Lung (tissue), 12 donors: ENCODE data around the gene UGT1A4. TPM values are rescaled to one million over a fixed set of nuclear protein-coding genes. Genes with fewer than 3 reads are reported as not detected.

Experiments
- ATAC-seq: fragments of 200-7000 bp; cut with Tn5 transposase; one replicate; pipeline ENCODE4 v1.9.1; 2020; ENCODE audit warnings: moderate number of reproducible peaks; ENCODE audit not compliant: insufficient read depth, low FRiP score
- DNase-seq, 3 donors: peaks; one replicate each; pipeline ENCODE4 v3.0.0-alpha.2; 2013 to 2017
- H3K27ac ChIP-seq, 2 donors: one replicate each; pipeline ENCODE4 v1.5.1; 2013; ENCODE audit warnings: mild to moderate bottlenecking in 2 of 2, moderate library complexity in 2 of 2, control low read depth in 1 of 2, inconsistent platforms in 1 of 2, low read depth in 1 of 2, low read length in 1 of 2
- H3K27me3 ChIP-seq, 3 donors: one replicate each; pipeline ENCODE4 v1.5.1; 2013; ENCODE audit warnings: low read length in 2 of 3; ENCODE audit not compliant: control insufficient read depth in 3 of 3, insufficient read depth in 3 of 3
- H3K36me3 ChIP-seq, 4 donors: one replicate each; pipeline ENCODE4 v1.5.1; 2013; ENCODE audit warnings: low read length in 4 of 4, mild to moderate bottlenecking in 1 of 4, moderate library complexity in 1 of 4; ENCODE audit not compliant: control insufficient read depth in 4 of 4, insufficient read depth in 4 of 4
- H3K4me1 ChIP-seq, 5 donors: one replicate each; pipeline ENCODE4 v1.5.1; 2013; ENCODE audit warnings: low read length in 5 of 5, mild to moderate bottlenecking in 2 of 5, moderate library complexity in 1 of 5; ENCODE audit not compliant: control insufficient read depth in 5 of 5, insufficient read depth in 5 of 5
- H3K4me3 ChIP-seq: one replicate; pipeline ENCODE4 v1.5.1; 2013; ENCODE audit warnings: mild to moderate bottlenecking, control low read depth, moderate library complexity
- H3K9ac ChIP-seq, 2 donors: one replicate each; pipeline ENCODE4 v1.5.1; 2013; ENCODE audit warnings: low read length in 2 of 2, control low read depth in 1 of 2; ENCODE audit not compliant: insufficient read depth in 1 of 2
- H3K9me3 ChIP-seq, 4 donors: one replicate each; pipeline ENCODE4 v1.5.1; 2013; ENCODE audit warnings: low read length in 3 of 4, mild to moderate bottlenecking in 1 of 4, moderate library complexity in 1 of 4; ENCODE audit not compliant: control insufficient read depth in 4 of 4, insufficient read depth in 3 of 4
- WGBS, 2 donors: extraction: QIAGEN DNeasy Blood & Tissue Kit; methylation state at CpG; one replicate each; pipeline ENCODE4 v1.1.7; 2013; 5-methylcytosine and 5-hydroxymethylcytosine counted together
- polyA plus RNA-seq, 2 donors: library from polyadenylated mRNA; stranded (reverse); fragments of 200-250 nt; gene quantifications; one replicate each; pipeline ENCODE4 v1.2.1, GENCODE V29; 2013
- total RNA-seq, 2 donors: library from RNA; depleted of rRNA in 1 of 2; stranded (reverse); fragments of >200 nt in 1 of 2; gene quantifications; one replicate each; pipeline ENCODE4 v1.2.1, GENCODE V29; 2014 to 2021
- TF ChIP-seq, protein P1 (sequence below): IDR thresholded peaks from 2 replicates; pipeline ENCODE4 v1.5.1; 2012; ENCODE audit warnings: mild to moderate bottlenecking; ENCODE audit errors: control extremely low read depth, extremely low read depth
- donor health status: control.
- donor health status: control.
- donor health status: Bipolar disorder and iron deficiency.
- donor health status: healthy.
- donor health status: DM: yes; HTN: yes; CAD: no.

UGT1A4 gene
- total and polyA plus RNA-seq, 4 donors, result 0.02 to 0.55 (median 0.21) TPM; not detected in 1

DNA sequence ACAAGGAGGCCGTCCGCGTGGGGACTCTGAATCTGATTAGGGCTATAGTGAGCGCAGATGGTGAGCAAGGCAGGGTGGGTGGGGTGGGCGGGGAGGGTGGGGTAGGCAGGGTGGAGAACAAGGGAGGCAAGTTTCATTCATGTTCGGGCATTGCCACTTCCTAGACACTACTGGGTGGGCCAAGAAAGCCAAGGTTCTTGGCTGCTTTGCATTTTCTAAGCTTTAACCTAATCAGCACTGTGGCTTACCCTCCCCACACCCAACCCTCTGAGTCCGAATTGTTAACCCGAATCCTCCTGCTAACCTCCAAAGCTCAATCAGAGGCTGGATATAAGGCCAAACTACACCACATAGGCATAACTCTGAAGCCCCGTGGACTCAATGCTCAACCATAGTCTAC, 77.7 kb downstream of the UGT1A4 start:
- Histone ChIP-seq H3K4me3 (no peak overlapping the region), H3K27ac (no peak overlapping the region), H3K27me3 (no peaks in the 10 kb centered on the region), H3K36me3 (no peaks in the 10 kb centered on the region), H3K4me1 (no peaks in the 10 kb centered on the region), H3K9ac (no peak overlapping the region), H3K9me3 (no peaks in the 10 kb centered on the region)
- ATAC-seq (no peak), DNase-seq (no peak)
- 86 to 92% methylated on average over 9 of the region's 9 CpGs for WGBS, 2 donors
- TF ChIP-seq, protein P1, sequence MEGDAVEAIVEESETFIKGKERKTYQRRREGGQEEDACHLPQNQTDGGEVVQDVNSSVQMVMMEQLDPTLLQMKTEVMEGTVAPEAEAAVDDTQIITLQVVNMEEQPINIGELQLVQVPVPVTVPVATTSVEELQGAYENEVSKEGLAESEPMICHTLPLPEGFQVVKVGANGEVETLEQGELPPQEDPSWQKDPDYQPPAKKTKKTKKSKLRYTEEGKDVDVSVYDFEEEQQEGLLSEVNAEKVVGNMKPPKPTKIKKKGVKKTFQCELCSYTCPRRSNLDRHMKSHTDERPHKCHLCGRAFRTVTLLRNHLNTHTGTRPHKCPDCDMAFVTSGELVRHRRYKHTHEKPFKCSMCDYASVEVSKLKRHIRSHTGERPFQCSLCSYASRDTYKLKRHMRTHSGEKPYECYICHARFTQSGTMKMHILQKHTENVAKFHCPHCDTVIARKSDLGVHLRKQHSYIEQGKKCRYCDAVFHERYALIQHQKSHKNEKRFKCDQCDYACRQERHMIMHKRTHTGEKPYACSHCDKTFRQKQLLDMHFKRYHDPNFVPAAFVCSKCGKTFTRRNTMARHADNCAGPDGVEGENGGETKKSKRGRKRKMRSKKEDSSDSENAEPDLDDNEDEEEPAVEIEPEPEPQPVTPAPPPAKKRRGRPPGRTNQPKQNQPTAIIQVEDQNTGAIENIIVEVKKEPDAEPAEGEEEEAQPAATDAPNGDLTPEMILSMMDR, result no peak

DNA sequence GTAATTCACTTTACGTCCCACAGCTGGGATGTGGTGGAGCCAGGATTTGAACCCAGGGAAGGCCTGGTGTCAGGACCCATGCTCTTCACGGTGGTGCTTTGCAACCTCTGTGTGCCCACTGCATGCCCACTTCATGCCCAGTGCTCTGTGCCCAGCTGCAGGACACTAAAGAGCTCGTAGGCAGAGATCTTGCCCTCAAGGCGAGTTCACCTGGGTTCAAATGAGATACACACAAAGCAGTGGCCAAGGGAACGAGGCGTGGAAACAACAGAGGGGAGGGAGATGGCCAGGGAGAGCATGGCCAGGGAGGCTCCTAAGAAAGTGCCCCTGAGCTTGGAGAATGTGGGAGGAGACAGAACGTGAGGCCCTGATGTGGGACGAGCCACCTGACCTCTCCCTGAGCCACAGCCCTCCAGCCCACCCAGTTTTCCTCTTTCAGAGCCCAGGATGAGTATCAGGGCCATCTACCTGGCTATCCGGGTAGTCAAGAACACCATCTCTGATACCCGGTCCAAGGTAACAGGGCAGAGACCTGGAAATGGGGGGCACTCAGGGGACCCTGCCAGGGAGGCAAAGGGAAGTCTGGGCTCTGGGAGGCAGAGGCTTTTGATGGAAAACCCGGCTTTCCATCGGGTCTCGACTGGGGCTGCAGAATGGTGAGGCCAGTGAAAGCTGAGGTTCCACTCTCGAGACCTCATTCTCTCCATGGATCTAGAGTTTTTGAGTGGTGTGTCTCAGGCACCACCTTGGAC, 80.0 kb downstream of the UGT1A4 start:
- no peak overlapping the region for H3K27ac ChIP-seq
- no peaks in the 10 kb centered on the region for H3K36me3 ChIP-seq
- no peaks in the 10 kb centered on the region for H3K9me3 ChIP-seq
- TF ChIP-seq, protein P1, result no peak
- H3K27me3 ChIP-seq, result no peaks in the 10 kb centered on the region
- 81 to 85% methylated on average over 14 of the region's 14 CpGs for WGBS, 2 donors
- no peak for ATAC-seq
- no peak for DNase-seq
- H3K4me3 ChIP-seq, result no peak overlapping the region
- H3K4me1 ChIP-seq, result no peaks in the 10 kb centered on the region
- no peak overlapping the region for H3K9ac ChIP-seq

DNA sequence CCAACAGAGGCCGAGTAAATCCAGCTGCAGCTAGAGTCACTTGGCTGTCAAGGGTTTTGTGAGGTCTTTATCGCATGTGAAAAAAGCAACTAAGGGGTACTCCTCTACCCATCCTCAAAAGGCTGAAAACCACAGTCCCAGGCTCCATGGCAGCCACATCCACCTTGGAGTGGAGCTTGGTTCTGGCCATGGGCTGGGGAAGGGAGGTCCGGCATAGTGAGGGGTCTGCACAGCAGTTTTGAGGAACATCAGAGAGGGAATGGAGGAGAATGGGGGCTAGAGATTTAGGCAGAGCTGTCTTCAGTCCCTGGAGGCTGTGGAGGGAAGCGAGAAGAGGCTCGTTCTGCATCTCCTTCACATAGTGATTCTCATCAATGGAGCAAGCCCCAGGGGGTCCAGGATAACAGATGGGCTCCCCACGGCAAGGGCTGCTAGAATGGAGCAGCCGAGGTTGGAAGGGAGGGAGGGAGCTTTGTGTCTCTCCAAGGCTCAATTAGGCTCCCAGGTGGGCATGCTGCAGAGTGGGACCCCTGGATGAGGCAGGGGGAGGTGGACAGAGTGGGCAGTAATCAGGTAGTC, 80.6 kb downstream of the UGT1A4 start:
- DNase-seq (no peak), ATAC-seq (no peak)
- no peak overlapping the region for H3K4me3 ChIP-seq
- no peak overlapping the region for H3K27ac ChIP-seq
- WGBS, 2 donors, result 63 to 68% methylated on average over 7 of the region's 7 CpGs
- no peaks in the 10 kb centered on the region for H3K9me3 ChIP-seq
- no peak overlapping the region for H3K9ac ChIP-seq
- H3K27me3 ChIP-seq, result no peaks in the 10 kb centered on the region
- no peaks in the 10 kb centered on the region for H3K4me1 ChIP-seq
- H3K36me3 ChIP-seq, result no peaks in the 10 kb centered on the region
- TF ChIP-seq, protein P1, result no peak
